ENCODE data around the gene KL.
A peak's percentile ranks its signal among the peaks of the same experiment; 100 is the strongest.

Gene KL

GRCh38 chr13:33016414-33017322 lies at the start of gene KL:
Gene KL, plus strand, starts transcription at chr13:33016423. Its CDS starts 18 bp downstream, at chr13:33016441.
- POLR2A ChIA-PET, result interaction anchor here (1.4 kb wide), 1 partner anchor 526 kb away, joined by 3 read pairs; no protein-coding TSS in a partner anchor
- CTCF ChIA-PET, result interaction anchor here (0.6 to 2.3 kb wide), 6 partner anchors 14 to 429 kb away, joined by 3 to 13 read pairs (median 4); no protein-coding TSS in a partner anchor
- no peak for TF ChIP-seq CTCF (IDR thresholded peaks at IDR 0.05; ENCODE audit: control extremely low read depth, extremely low read depth, low read depth, missing control alignments)
- DNase-seq (ENCODE audit: extremely low spot score), result peak; percentile 43

DNA sequence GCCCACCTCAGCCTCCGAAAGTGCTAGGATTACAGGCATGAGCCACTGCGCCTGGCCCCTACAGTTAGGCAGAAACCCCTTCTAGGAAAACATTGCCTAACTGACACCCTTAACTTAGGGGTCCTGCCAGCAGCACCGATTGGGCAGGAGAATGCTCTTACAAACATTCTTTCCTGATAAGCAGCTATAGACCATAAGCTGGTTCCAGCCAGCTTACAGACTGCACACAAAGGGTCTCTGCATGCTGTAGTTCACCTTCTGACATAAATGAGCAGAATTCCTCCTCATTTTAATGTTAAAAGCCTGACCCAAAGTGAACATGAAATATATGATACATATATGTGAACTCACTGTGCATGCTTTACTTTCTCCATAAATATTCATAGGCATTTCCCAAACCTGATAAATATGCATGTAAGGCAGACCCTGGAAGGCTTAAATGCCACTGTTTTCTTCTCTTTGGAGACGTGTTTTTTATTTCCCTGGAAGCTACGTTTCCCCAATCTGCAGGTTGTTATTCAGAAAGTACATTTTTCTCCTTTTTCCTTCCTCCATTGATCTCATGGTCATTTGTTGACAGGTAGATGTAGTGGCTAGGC lies 48.5 kb upstream of the KL start:
- no peak for TF ChIP-seq CTCF (IDR thresholded peaks at IDR 0.05; ENCODE audit: control extremely low read depth, extremely low read depth, low read depth, missing control alignments)
- ChIA-PET POLR2A (no interaction called here), CTCF (interaction anchor here (1.3 kb wide), 1 partner anchor 8 kb away, joined by 4 read pairs; no protein-coding TSS in a partner anchor)
- no peak for DNase-seq (ENCODE audit: extremely low spot score)

DNA sequence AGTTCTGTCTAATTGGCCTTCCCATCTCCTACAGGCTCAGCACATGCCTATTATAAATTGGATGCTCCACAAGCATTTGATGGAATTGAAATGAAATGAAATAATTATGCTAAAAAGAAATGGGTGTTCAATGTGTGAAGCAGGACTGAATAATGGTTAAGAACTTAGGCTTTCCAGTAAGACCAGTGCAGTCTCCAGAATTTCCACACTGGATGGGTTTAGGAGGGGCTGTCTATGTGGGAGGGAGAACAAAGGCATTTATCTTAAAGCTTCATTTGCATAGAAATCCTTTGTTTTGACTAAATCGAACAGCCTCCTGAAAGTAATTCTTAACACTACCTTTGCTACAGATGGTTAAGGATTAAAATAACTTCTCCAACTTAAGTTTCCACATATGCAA lies 47.9 kb upstream of the KL start:
- ChIA-PET POLR2A (no interaction called here), CTCF (interaction anchor here (1.3 kb wide), 1 partner anchor 8 kb away, joined by 4 read pairs; no protein-coding TSS in a partner anchor)
- no peak for DNase-seq (ENCODE audit: extremely low spot score)
- no peak for TF ChIP-seq CTCF (IDR thresholded peaks at IDR 0.05; ENCODE audit: control extremely low read depth, extremely low read depth, low read depth, missing control alignments)

- DNase-seq (ENCODE audit: extremely low spot score), result no peak
- ChIA-PET POLR2A (no interaction called here), CTCF (interaction anchor here (1.3 kb wide), 1 partner anchor 9 kb away, joined by 4 read pairs; no protein-coding TSS in a partner anchor)
- TF ChIP-seq CTCF (IDR thresholded peaks at IDR 0.05; ENCODE audit: control extremely low read depth, extremely low read depth, low read depth, missing control alignments), result no peak
Measured at GRCh38 chr13:32968793-32969192, 47.4 kb upstream of the KL start.

- CTCF ChIA-PET, result interaction anchor here (1.0 to 2.0 kb wide), 5 partner anchors 9 to 84 kb away, joined by 3 to 7 read pairs (median 3); no protein-coding TSS in a partner anchor
- no peak for TF ChIP-seq CTCF (IDR thresholded peaks at IDR 0.05; ENCODE audit: control extremely low read depth, extremely low read depth, low read depth, missing control alignments)
- POLR2A ChIA-PET, result no interaction called here
- DNase-seq (ENCODE audit: extremely low spot score), result peak; percentile 53
Measured at GRCh38 chr13:32969516-32969941, 46.7 kb upstream of the KL start.

DNA sequence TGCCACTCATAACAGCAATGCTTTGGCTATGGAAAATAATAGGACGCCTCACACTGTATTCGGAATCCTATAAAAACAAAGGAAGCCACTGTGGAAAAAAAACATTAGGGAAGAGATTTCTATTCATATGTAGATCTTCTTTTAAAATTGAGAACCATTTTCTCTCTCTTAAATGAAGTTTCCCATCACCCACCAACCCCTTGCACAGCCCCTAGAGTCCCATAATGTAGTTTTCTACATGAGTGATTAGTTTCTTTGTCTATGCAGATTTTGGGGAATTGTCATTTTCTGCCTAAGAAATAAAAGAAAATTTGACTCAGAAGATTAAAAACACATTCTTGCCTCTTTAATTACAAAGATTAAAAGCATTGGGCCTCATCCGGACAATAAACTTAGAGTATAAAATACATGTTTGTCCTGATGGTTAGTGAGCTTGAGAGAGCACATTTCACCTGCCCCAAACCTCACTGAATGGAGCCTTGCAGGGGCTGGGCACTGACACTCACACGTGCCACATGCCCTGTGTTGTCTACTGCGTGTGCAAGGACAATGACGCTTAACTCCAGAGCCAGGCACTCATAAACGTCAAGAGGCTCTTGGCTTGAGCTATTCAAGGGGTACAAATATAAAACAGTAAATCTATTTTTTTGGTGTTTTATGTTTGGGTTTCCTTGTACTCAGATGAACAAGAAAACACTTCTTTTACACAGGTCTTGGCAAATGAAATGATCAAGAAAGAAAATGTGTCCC lies 40.0 kb upstream of the KL start:
- no peak for TF ChIP-seq CTCF (IDR thresholded peaks at IDR 0.05; ENCODE audit: control extremely low read depth, extremely low read depth, low read depth, missing control alignments)
- CTCF ChIA-PET, result interaction anchor here (1.8 to 2.1 kb wide), 2 partner anchors 10 to 16 kb away, joined by 5 to 8 read pairs; no protein-coding TSS in a partner anchor
- POLR2A ChIA-PET, result no interaction called here
- no peak for DNase-seq (ENCODE audit: extremely low spot score)

Measured in GM10248 (cell line).